Urothelium cell line (cell line): ENCODE data around the gene LONP2.
"Not testable (repeated sequence)": the region's sequence is repeated elsewhere in the genome, so short reads cannot be mapped to it uniquely, and the experiment has no call there.

ENCODE experiments used
- DNase-seq: peaks from one replicate; pipeline ENCODE4 v3.0.0; 2011; ENCODE audit warnings: low spot score, mixed read lengths
- FAIRE-seq: peaks from 2 replicates; lab custom pipeline; 2011; peaks lifted over from hg19 to GRCh38; lab: Jason Lieb, UNC

LONP2 gene

DNA sequence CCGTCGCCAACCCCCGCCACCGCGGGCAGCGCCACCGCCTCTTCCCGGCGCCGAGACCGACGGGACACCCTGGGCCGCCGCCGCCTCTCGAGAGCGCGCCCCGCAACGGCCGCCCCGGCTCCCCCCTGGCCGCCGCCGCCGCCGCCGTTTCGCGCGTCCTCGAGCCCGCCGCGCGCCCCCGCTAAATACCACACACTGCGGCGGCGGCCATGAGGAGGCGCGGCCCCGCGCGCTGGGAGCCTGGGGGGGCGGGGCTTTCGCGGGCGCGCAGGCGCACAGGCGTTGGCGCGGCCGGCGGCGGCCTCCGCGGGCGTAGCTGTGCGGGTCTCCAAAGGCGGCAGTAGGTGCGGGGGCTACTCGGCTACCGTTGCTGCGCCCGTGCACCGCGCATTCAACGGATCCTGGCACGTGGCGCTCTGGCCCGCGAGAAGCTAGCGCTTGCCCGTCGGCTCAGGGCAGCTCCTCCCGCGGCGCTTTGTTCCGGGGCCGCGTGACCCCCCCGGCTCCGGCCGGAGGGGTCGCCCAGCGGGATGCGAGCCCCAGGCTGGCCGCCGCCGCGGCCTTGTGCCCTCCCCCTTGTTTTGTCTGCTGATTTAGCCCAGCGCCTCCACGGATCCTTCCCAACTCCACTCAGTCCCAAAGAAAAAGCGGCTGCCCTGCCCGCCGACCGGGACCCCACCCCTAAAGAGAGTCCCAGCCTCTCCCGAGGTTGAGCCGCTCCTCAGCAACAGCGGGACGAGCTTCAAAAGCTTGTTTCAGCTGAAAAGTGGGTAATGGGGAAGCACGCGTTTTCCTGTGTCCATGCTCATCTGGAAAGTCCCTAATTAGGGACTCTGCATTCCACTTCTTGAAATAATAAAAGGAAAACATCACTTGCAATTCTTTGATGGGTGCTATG lies 141.4 kb downstream of the LONP2 start, which contains the start of gene SIAH1:
Gene SIAH1, minus strand, starts transcription at position 161 of the 898 bp plus-strand sequence. CDS start 22,985 bp downstream, outside the sequence.
- no peak for FAIRE-seq
- DNase-seq: peak; percentile 94

DNA sequence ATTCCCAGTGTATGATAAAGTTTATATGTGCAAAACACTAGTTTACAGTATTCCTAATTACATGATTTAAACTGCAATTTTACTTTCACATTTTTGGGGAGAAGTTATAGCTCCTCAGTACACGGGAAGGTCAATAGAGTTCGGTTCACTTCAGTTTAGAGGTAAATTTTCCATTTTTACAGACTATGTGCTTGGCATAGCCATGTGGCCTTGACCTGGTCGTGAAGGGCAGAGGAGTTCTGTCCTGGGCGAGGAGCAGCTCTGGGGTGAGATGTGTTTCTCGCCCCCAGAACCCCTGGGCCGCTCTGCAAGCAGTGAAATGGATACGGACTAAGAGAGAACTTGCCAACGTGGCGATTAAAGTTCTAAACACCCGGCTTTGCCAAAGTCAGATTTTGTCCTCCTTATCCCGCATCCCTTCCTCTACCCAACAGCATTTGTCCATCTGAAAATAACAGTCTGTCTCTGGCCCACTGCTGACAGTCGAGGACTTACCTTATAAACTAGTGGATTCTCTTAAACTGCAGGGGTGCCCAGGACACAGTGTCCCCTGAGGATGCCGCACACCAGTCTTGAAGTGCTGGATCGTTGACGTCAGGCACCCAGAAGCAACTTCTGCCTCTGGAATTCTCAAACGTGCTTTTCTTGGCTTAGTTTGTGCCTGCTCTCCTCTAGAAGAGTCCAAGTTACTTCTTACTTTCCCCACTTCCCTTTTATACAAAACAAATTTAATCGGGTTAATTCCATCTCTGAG lies 142.6 kb downstream of the LONP2 start:
- no peak for DNase-seq
- FAIRE-seq: no peak

DNA sequence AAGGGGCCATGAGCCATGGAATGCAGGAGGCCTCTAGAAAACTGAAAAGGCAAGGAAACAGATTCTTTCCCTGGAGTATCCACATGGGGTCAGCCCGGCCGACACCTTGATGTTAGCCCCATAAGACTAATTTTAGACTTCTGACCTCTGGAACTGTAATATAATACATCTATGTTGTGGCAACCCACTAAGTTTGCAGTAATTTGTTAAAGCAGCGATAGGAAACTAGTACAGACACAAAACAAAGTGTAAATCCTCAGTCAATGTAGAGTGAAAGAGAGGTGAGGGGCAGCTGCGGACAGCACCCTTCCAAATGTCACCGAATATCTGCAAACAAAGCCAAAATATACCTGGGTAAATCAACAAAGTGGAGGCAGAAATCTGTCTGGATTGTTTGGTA lies 148.3 kb downstream of the LONP2 start:
- FAIRE-seq: no peak

DNA sequence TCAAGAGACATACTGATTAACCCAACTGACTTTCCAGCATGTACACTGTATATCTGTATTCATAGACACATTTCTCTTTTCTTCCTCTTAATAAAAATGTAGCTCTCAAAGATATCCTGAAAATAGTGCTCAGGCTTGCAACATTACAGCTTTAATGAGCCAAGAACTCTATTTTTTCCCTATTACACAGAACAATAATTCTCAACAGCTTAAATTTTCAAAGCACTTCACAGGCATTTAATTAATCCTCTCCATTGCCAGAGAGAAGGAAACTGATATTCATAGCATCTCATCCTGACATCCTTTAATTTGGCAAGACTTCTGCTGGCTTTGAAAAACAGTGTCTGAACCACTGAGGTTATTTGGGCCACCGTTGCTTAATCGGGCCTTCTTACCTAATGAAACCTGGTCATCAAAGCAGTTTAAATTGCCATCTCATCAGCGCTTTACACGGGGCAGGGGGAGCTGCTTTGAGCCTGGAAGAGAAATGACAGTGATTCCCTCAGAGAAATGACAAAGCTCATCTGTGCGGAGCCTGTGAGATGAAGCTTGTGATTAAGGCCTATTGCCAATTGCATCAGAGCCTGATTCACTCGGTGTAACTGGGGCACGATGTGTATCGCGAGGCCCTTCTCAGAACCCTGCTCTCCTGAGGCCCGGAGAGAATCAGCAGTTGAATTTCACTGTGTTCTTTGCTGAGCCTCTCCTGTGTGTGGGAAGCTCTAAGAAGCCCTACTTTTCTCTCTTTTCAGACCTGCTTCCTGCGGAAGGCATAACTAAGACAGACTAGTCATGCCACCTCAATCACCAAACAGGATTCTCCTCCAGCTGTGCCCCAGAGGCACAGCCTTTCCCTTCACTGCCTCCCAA lies 149.6 kb downstream of the LONP2 start:
- DNase-seq: no peak
- no peak for FAIRE-seq

More for the DNA sequence above, 148.3 kb downstream of the LONP2 start:
- no peak for DNase-seq

DNA sequence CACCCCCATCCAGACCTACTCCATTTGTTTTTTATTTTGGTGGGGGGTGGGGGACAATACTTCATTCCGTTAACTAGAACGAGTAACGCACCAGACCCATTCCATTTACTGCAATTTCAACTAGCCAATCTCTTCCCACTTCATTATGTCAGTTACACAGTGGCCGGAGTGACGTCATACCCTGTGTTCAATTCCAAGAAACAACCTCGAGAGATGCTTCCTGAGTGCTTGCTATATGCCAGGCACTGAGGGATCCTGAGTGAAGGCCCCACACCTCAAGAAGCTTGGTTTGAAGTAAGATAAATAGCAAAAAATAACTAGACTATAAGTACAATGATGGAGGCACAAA lies 150.2 kb downstream of the LONP2 start:
- DNase-seq (no peak), FAIRE-seq (peak; percentile 55)

DNA sequence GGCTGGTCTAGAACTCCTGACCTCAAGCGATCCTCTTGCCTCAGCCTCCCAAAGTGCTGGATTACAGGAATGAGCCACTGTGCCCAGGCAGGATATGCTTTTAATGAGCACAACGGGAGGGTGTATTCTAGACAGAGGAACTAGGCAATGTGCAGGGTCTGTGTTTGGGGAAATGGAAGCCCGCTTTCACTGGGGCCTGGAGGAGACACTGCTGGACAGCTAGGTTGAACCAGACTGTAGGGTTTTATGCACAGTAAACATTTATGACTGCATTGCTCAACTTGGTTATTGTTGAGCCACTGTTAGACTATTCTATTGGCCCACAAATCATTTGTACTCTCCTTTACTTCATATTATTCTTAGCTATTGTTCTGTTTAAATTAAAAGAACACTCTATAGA lies 151.3 kb downstream of the LONP2 start:
- DNase-seq (no peak), FAIRE-seq (no peak)

DNA sequence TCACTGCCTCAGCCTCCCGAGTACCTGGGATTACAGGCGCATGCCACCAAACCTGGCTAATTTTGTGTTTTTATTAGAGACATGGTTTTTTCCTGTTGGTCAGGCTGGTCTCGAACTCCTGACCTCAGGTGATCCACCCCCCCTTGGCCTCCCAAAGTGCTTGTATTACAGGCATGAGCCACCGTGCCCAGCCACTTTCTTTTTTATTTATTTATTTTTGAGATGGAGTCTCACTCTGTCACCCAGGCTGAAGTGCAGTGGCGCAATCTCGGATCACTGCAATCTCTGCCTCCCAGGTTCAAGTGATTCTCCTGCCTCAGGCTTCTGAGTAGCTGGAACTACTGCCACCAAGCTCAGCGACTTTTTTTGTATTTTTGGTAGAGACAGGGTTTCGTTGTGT lies 158.4 kb downstream of the LONP2 start:
- not testable (repeated sequence) for FAIRE-seq, DNase-seq

DNA sequence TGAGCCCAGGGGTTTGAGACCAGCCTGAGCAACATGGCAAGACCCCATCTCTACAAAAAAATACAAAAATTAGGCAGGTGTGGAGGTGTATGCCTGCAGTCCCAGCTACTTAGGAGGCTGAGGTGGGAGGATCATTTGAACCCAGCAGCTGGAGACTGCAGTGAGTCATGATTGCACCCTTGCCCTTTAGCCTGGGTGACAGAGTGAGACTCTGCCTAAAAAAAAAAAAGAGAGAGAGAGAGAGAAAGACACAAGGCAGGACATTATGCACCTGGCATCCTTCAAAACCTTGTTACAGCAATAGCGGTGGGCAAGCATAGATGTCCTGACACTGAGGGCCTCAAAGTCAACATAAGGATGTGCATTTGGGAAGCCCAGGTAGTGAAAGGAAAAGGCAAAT lies 161.1 kb downstream of the LONP2 start:
- DNase-seq (no peak), FAIRE-seq (no peak)

DNA sequence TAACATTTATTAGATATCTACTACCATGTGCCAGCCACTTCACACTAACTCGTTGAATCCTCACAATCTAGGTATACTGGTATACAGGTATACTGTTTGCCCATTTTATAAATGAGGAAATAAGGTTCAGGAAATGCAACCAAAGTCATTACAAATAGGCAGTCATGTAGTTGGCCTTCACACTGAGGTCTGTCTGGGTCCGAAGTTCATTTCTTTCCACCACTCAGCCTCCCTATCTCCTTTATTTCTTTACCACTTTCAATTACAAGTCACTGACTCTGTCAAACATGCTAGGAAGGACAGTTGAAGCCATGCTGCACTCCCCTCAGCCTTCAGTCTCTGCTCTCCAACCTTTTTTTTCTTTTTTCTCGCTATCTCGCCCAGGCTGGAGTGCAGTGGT lies 161.8 kb downstream of the LONP2 start:
- DNase-seq (no peak), FAIRE-seq (no peak)
